DMS114 treated with DMSO at 0.1 percent for 48 hours (cell line): ENCODE results near the gene MSN.
"Not testable (repeated sequence)": the region's sequence is repeated elsewhere in the genome, so short reads cannot be mapped to it uniquely, and the experiment has no call there.

Experiments
- DNase-seq: peaks from one replicate; lab custom pipeline; 2025; ENCODE audit not compliant: unreplicated experiment; lab: John Stamatoyannopoulos, UW

The MSN gene

GRCh38 chrX:65667503-65668376 is at the start of gene MSN:
Gene MSN, plus strand, starts transcription at chrX:65667654. Its CDS starts 188 bp downstream, at chrX:65667842.
- peak; percentile 24 for DNase-seq

- DNase-seq = not testable (repeated sequence)
Observed at GRCh38 chrX:65620096-65620705, 47.3 kb upstream of the MSN start.

- no peak for DNase-seq
Observed at GRCh38 chrX:65630771-65631170, 36.7 kb upstream of the MSN start.

- no peak for DNase-seq
Observed at GRCh38 chrX:65633826-65634225, 33.6 kb upstream of the MSN start.

- no peak for DNase-seq
Observed at GRCh38 chrX:65634732-65635131, 32.7 kb upstream of the MSN start.

GRCh38 chrX:65635378-65635777 is 32.1 kb upstream of the MSN start:
- no peak for DNase-seq

GRCh38 chrX:65635822-65636221 is 31.6 kb upstream of the MSN start:
- DNase-seq = no peak

DNA sequence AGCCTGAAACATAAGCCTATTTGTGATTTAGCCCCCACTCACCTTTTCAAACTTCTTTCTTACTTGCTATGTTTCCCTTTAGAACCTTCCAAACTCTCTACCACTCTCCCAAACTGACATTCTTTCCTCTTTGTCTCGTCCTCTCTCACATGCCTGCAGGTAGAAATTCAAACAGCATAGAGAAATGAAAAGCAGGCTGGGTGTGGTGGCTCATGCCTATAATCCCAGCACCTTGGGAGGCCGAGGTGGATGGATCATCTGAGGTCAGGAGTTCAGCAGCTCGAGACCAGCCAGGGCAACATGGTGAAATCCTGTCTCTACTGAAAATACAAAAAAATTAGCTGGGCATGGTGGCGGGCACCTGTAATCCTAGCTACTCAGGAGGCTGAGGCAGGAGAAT is 31.2 kb upstream of the MSN start:
- not testable (repeated sequence) for DNase-seq

- DNase-seq = no peak
Observed at GRCh38 chrX:65637335-65637734, 30.1 kb upstream of the MSN start.

- DNase-seq = no peak
Observed at GRCh38 chrX:65642914-65643491, 24.5 kb upstream of the MSN start.

DNA sequence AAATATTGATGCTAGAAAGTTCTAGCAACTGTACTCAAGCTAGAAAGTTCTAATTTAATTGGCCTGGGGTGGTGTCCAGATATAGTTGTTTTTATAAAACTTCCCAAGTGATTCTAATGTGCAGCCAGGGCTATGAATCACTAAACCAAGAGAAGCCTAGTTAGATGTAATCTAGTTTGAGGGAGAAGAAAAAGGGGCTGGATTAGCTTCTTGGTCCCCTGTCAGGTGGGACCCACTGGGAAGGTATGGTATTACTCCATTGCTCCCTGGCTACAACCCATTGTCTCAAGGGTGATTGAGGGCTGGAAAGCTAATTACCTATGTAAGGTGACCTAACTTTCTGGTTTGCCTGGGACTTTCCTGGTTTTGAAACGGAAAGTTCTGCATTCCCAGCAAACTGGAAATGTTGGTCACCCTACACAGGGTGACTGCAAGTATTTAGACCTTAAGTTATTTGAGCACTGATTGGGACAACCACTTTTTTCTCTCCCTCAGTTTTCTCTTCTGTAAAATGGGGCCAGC is 23.9 kb upstream of the MSN start:
- DNase-seq = no peak

GRCh38 chrX:65644621-65645289 is 22.7 kb upstream of the MSN start:
- DNase-seq = no peak

DNA sequence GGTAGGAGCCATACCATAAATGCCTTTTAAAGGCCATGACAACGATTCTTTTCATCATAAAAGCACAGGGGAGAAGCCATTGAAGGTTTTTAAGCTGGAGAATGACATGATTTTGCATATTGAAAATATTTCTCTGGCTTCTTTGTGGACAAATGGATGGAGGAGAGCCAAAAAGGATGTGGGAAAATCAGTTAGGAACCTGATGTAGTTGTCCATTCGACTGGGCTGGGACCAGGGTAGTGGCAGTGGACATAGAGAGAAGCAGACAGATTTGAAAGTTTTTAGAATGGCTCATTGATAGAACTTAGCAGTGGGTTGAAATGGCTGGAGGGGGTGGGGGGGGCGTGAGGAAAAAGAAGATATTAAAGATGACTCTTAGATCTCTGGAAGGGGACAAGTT is 19.7 kb upstream of the MSN start:
- DNase-seq = no peak

DNA sequence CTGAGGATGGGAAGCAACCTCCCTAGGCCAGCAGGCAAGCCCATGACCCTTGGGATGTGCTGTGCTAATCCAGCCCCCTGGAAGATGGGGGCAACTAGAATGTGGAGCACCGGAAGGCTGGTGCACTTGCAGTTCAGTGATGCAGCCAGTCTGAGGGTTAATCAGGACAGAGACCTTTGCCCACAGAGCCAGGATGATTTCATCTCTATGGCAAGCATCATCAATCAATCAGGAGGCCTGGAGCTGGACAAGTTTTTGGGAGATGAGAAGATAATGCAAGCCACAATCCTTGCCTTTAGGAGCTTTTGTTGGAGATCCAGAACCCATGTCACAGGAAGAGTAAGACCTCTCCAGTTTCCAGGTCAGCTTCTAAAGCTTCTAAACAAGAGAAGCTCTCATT is 15.4 kb upstream of the MSN start:
- no peak for DNase-seq

DNA sequence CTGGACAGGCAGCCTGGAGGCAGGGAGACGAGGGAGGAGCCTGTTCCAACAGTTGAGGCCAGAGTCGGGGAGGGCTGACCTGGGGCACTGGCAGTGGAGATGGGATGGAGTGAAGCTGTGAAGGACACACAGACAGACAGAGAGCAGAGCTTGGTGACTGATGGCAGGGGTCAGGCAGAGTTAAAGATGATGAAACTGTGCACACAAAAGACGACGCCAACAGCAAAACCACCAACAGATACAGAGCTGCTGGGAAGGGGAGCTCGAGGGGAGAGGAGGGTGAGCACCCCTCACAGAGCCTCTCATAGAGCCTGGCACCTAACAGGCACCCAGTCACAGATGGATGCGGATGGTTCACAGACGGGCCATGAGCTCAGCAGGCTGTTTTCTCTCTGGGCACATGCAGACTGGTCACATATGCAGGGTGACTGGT is 10.4 kb upstream of the MSN start:
- not testable (repeated sequence) for DNase-seq

GRCh38 chrX:65657659-65658058 is 9.8 kb upstream of the MSN start:
- no peak for DNase-seq

DNA sequence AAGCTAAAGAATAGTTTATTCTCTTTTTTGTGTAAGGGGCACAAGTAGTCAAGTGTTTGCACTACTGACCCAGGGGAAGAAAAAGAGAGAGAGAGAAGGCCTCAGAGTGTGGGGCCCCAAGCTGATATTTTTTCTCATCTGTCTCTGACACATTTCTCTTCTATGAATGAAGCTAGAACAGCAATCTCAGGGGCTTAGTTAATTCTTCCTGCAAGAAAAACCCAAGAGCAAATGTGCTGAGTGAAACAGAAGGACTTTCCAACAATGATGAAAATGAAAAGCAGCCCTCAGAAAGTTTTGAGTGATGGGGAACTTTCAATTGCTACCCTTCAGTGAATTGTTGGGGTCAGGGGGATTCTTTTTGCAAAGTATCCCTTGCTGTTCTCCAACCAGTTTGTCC is 9.2 kb upstream of the MSN start:
- DNase-seq = no peak

- DNase-seq = no peak
Observed at GRCh38 chrX:65667157-65667502, 324 bp upstream of the MSN start.

DNA sequence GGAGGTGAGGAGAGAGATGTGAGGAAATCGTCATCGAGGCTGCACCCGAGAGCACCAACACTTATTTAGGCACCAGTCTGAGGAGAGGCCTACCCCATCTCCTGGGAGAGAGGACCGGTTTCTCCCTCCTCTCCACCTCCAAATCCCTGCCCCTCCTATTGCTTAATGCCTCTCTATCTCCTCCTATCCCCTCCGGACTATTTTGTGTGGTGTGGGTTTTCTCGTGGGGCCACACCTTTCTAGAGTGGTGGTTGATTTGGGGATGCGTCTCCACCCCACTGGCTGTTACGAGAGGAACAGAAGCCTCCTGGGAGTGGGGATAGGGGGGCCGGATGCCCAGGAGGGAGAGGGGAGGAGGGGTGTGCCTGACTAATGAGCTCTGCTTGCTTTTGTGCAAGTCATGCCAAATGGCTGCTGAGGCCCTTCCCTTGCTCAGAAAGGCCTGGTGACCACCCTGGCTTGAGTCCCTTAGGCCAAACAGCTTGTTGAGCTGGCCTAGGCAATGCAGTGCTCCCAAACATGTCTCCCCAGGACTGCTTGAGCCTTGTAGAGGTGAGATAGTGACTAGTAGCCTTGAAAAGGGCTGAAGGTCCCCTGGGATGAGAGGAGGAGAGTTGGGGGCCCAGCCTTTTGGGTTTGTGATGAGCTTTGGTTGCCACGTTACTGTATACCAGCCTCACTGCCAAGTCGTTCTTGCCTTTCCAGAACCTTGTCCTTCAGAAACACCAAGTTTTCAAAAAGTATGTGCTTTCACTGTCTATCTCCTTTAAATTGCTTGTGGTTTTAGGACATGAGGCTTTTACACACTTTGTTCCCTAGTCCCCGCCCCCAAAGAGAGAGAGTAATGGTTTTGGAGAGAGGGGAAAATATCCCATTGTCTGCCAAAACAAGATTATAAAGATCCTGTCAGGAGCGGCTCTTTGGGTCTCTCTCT is 1.2 kb downstream of the MSN start:
- no peak for DNase-seq

- no peak for DNase-seq
Observed at GRCh38 chrX:65671286-65671685, 3.8 kb downstream of the MSN start.
